Measurements from ENCODE around the gene TRDN. TPM values are rescaled to one million over a fixed set of nuclear protein-coding genes. Genes with fewer than 3 reads are reported as not detected.

Gene TRDN
- total RNA-seq, 1 experiment from 2014 or later = 39.8 TPM

- DNase-seq (ENCODE audit: low spot score) = no peak
- ChIA-PET POLR2A (no interaction called here), CTCF (no interaction called here)
- Mint-ChIP-seq H3K36me3 (peaks cover 29% of the 10 kb centered on the region), H3K27me3 (ENCODE audit: low read depth) (no peaks in the 10 kb centered on the region), H3K4me3 (no peak overlapping the region), H3K9me3 (peaks cover 3% of the 10 kb centered on the region; the same call in 1 of the 2 replicates), H3K4me1 (peaks cover 46% of the 10 kb centered on the region), H3K27ac (no peak overlapping the region)
- TF ChIP-seq CDX4 (CRISPR knock-in tag; IDR thresholded peaks at IDR 0.05; ENCODE audit: borderline replicate concordance) (no peak), ATF3 (CRISPR knock-in tag; conservative IDR thresholded peaks at IDR 0.05) (no peak), MYBL2 (CRISPR knock-in tag; IDR thresholded peaks at IDR 0.05) (no peak), ELF4 (CRISPR knock-in tag; IDR thresholded peaks at IDR 0.05; ENCODE audit: low read depth) (no peak), OVOL2 (CRISPR knock-in tag; IDR thresholded peaks at IDR 0.05; ENCODE audit: borderline replicate concordance) (no peak), ZNF317 (CRISPR knock-in tag; IDR thresholded peaks at IDR 0.05; ENCODE audit: borderline replicate concordance, low read depth) (no peak), JUN (CRISPR knock-in tag; IDR thresholded peaks at IDR 0.05) (no peak), EMX1 (CRISPR knock-in tag; IDR thresholded peaks at IDR 0.05) (no peak), E2F1 (CRISPR knock-in tag; IDR thresholded peaks at IDR 0.05) (no peak), NFATC4 (CRISPR knock-in tag; IDR thresholded peaks at IDR 0.05) (no peak), ZNF425 (CRISPR knock-in tag; conservative IDR thresholded peaks at IDR 0.05) (no peak), ETV6 (CRISPR knock-in tag; IDR thresholded peaks at IDR 0.05) (no peak), ATF1 (CRISPR knock-in tag; IDR thresholded peaks at IDR 0.05) (no peak), USF2 (CRISPR knock-in tag; IDR thresholded peaks at IDR 0.05) (no peak), TP53 (CRISPR knock-in tag; IDR thresholded peaks at IDR 0.05) (no peak), ZNF532 (CRISPR knock-in tag; IDR thresholded peaks at IDR 0.05; ENCODE audit: borderline replicate concordance) (no peak)
- ATAC-seq = no peak
These were observed 65.7 kb downstream of the TRDN start for GRCh38 chr6:123570813-123571684.
